ENCODE measurements around the gene MED31.

DNA sequence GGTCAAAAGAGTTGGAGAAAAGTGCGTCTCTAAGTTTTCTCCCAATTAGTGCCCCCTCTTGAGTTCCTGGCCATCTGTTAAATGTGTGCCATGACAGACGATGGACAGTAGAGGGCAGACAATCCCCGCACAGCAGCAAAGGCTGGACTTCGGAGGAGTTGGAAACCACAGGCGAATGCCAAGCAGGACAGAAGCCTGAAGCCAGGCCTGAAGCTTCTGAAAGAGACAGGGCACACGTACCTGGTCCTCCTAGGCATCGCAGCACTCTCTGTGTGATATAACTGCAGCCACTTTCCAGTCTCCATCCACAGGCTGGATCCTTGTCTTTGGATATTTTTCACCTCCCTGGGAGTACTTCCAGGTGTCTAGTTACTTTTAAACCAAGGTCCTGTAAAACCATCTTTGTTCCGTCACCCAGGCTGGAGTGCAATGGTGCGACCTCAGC is 14.7 kb upstream of the MED31 start:
- TF ChIP-seq GATA3 (IDR thresholded peaks at IDR 0.05; ENCODE audit: low read depth, low read length) (no peak), GATA2 (IDR thresholded peaks at IDR 0.05; ENCODE audit: low read depth, low read length) (no peak)

All from SH-SY5Y (cell line).